Prostate gland (tissue), 2 donors: ENCODE results near the gene DOCK4. TPM values are rescaled to one million over a fixed set of nuclear protein-coding genes. Genes with fewer than 3 reads are reported as not detected.

Source experiments
- DNase-seq: peaks from one replicate; pipeline ENCODE4 v3.0.0-alpha.2; 2019; ENCODE audit warnings: low spot score
- H3K27ac ChIP-seq, 2 donors: fragments of 200-600 bp; sonication (generic); 2 replicates each; pipeline ENCODE4 v1.5.1; 2017 to 2019
- H3K27me3 ChIP-seq: fragments of 200-600 bp; sonication (generic); replicated peaks from 2 replicates; pipeline ENCODE4 v1.5.1; 2019; ENCODE audit not compliant: insufficient read depth
- H3K36me3 ChIP-seq, 2 donors: fragments of 200-600 bp; sonication (generic); 1 replicate in 1 of 2; 2 replicates in 1 of 2; pipeline versions ENCODE4 v1.5.1 to v1.8.1; 2017 to 2019
- H3K4me1 ChIP-seq: fragments of 200-600 bp; sonication (generic); replicated peaks from 2 replicates; pipeline ENCODE4 v1.5.1; 2019
- H3K4me3 ChIP-seq, 2 donors: fragments of 200-600 bp; sonication (generic); 2 replicates each; pipeline ENCODE4 v1.5.1; 2017 to 2019
- H3K9me3 ChIP-seq: fragments of 200-600 bp; sonication (generic); 2 replicates; pipeline ENCODE4 v1.5.1; 2017
- CTCF ChIP-seq, 4 experiments: fragments of 200-600 bp in 2 of 4; fragments of 450-650 bp in 2 of 4; sonication (generic) in 2 of 4; IDR thresholded peaks; 1 replicate in 3 of 4; 2 replicates in 1 of 4; pipeline ENCODE4 v1.5.1; 2016 to 2019; ENCODE audit warnings: antibody characterized with exemption in 4 of 4, mild to moderate bottlenecking in 2 of 4, moderate library complexity in 2 of 4
- POLR2A ChIP-seq: fragments of 450-650 bp; IDR thresholded peaks from one replicate; pipeline ENCODE4 v1.6.1; 2016; ENCODE audit warnings: antibody characterized with exemption, mild to moderate bottlenecking
- POLR2AphosphoS5 ChIP-seq: sonication (generic); formaldehyde crosslinking; IDR thresholded peaks from one replicate; pipeline ENCODE4 v1.6.1; 2017; ENCODE audit warnings: antibody characterized with exemption
- WGBS: methylation state at CpG from one replicate; pipeline ENCODE4 v1.1.5; 2018; 5-methylcytosine and 5-hydroxymethylcytosine counted together
- intact Hi-C: fragments of 100-400 bp; cut with DNase I; formaldehyde crosslinking; loops from one replicate; pipeline ENCODE4 v1.14.2; 2022
- total RNA-seq, 2 donors: library from RNA; depleted of rRNA; stranded (reverse); fragments of >200 nt; gene quantifications; one replicate each; pipeline ENCODE4 v1.1.0, GENCODE V29; 2016

Gene DOCK4
- total RNA-seq, 2 donors from 2014 or later: 21.8 to 37.4 TPM

- DNase-seq: peak; percentile 46
- no peaks in the 10 kb centered on the region for H3K36me3 ChIP-seq
- intact Hi-C loops: loop anchor here (10.0 kb wide), 2 partner anchors 171 to 641 kb away; partner anchors contain the start of genes IMMP2L and LRRN3
- H3K4me3 ChIP-seq: no peak overlapping the region
- H3K27ac ChIP-seq: no peak overlapping the region
- TF ChIP-seq POLR2AphosphoS5 (no peak), CTCF (IDR thresholded peaks at IDR 0.05) (peak; percentile 75 to 85 (median 78)), POLR2A (no peak)
- 47% methylated on average over 11 of the region's 11 CpGs for WGBS
- H3K27me3 ChIP-seq: no peaks in the 10 kb centered on the region
- no peaks in the 10 kb centered on the region for H3K4me1 ChIP-seq
- H3K9me3 ChIP-seq: no peaks in the 10 kb centered on the region
Measured at GRCh38 chr7:111735661-111736551, 470.3 kb downstream of the DOCK4 start.

- Histone ChIP-seq H3K36me3 (no peaks in the 10 kb centered on the region), H3K4me1 (no peaks in the 10 kb centered on the region), H3K27me3 (no peaks in the 10 kb centered on the region), H3K4me3 (no peak overlapping the region), H3K9me3 (no peaks in the 10 kb centered on the region), H3K27ac (no peak overlapping the region)
- intact Hi-C loops: loop anchor here (10.0 kb wide), 2 partner anchors 170 to 640 kb away; partner anchors contain the start of genes IMMP2L and LRRN3
- DNase-seq: no peak
- 65% methylated on average over 4 of the region's 4 CpGs for WGBS
- no peak for TF ChIP-seq CTCF (IDR thresholded peaks at IDR 0.05)
- TF ChIP-seq POLR2AphosphoS5: no peak
- no peak for TF ChIP-seq POLR2A
Measured at GRCh38 chr7:111734954-111735660, 471.1 kb downstream of the DOCK4 start.

- H3K4me1 ChIP-seq: no peaks in the 10 kb centered on the region
- no peaks in the 10 kb centered on the region for H3K36me3 ChIP-seq
- WGBS: 98% methylated on average over 4 of the region's 4 CpGs
- H3K9me3 ChIP-seq: no peaks in the 10 kb centered on the region
- no peak overlapping the region for H3K4me3 ChIP-seq
- no peaks in the 10 kb centered on the region for H3K27me3 ChIP-seq
- TF ChIP-seq POLR2A: no peak
- no peak for TF ChIP-seq CTCF (IDR thresholded peaks at IDR 0.05)
- TF ChIP-seq POLR2AphosphoS5: no peak
- intact Hi-C loops: loop anchor here (10.0 kb wide), 2 partner anchors 168 to 638 kb away; partner anchors contain the start of genes IMMP2L and LRRN3
- no peak overlapping the region for H3K27ac ChIP-seq
- DNase-seq: no peak
Measured at GRCh38 chr7:111732923-111733322, 473.3 kb downstream of the DOCK4 start.

GRCh38 chr7:111730476-111731300 is 475.5 kb downstream of the DOCK4 start:
- H3K4me3 ChIP-seq: no peak overlapping the region
- WGBS: 90% methylated on average over 13 of the region's 13 CpGs
- no peak overlapping the region for H3K27ac ChIP-seq
- DNase-seq: no peak
- H3K27me3 ChIP-seq: no peaks in the 10 kb centered on the region
- no peak for TF ChIP-seq POLR2A
- TF ChIP-seq CTCF (IDR thresholded peaks at IDR 0.05): peak in 2 of 4 experiments; percentile 13 to 16
- no peaks in the 10 kb centered on the region for H3K9me3 ChIP-seq
- H3K36me3 ChIP-seq: no peaks in the 10 kb centered on the region
- H3K4me1 ChIP-seq: no peaks in the 10 kb centered on the region
- intact Hi-C loops: loop anchor here (10.0 kb wide), 2 partner anchors 166 to 636 kb away; partner anchors contain the start of genes IMMP2L and LRRN3
